GM21717 (cell line): ENCODE results near the gene MRPL2.

ENCODE experiments used
- ATAC-seq: cut with Tn5 transposase; IDR thresholded peaks from one replicate; pipeline ENCODE4 v1.9.1; 2021; ENCODE audit warnings: mild to moderate bottlenecking, moderate library complexity; ENCODE audit not compliant: unreplicated experiment

Gene MRPL2

GRCh38 chr6:43059168-43060033 is at the start of gene MRPL2, which contains the start of gene KLC4:
MRPL2 (minus strand) TSS chr6:43059434; CDS start chr6:43059381, 53 bp downstream.
KLC4 (plus strand) TSS chr6:43059631; CDS start chr6:43061336, 1,705 bp downstream.
- ATAC-seq = peak; percentile 69

- no peak for ATAC-seq
Measured at GRCh38 chr6:43107344-43108062, 48.3 kb upstream of the MRPL2 start.

- no peak for ATAC-seq
Measured at GRCh38 chr6:43105538-43106222, 46.4 kb upstream of the MRPL2 start.

- no peak for ATAC-seq
Measured at GRCh38 chr6:43103253-43103876, 44.1 kb upstream of the MRPL2 start.

GRCh38 chr6:43101497-43101896 is 42.3 kb upstream of the MRPL2 start:
- no peak for ATAC-seq

- ATAC-seq = no peak
Measured at GRCh38 chr6:43097502-43097901, 38.3 kb upstream of the MRPL2 start.

GRCh38 chr6:43097098-43097489 is 37.9 kb upstream of the MRPL2 start:
- no peak for ATAC-seq

GRCh38 chr6:43096451-43097097 is 37.3 kb upstream of the MRPL2 start:
- ATAC-seq = no peak

- no peak for ATAC-seq
Measured at GRCh38 chr6:43095939-43096338, 36.7 kb upstream of the MRPL2 start.

- no peak for ATAC-seq
Measured at GRCh38 chr6:43093436-43094289, 34.4 kb upstream of the MRPL2 start.

- ATAC-seq = no peak
Measured at GRCh38 chr6:43092635-43093034, 33.4 kb upstream of the MRPL2 start.

GRCh38 chr6:43091436-43091991 is 32.3 kb upstream of the MRPL2 start:
- ATAC-seq = no peak

GRCh38 chr6:43091020-43091419 is 31.8 kb upstream of the MRPL2 start:
- ATAC-seq = no peak

GRCh38 chr6:43090559-43090956 is 31.3 kb upstream of the MRPL2 start:
- no peak for ATAC-seq

- no peak for ATAC-seq
Measured at GRCh38 chr6:43089874-43090558, 30.8 kb upstream of the MRPL2 start.

GRCh38 chr6:43089467-43089866 is 30.2 kb upstream of the MRPL2 start:
- ATAC-seq = no peak

- no peak for ATAC-seq
Measured at GRCh38 chr6:43088654-43089056, 29.4 kb upstream of the MRPL2 start.

- ATAC-seq = no peak
Measured at GRCh38 chr6:43086022-43086658, 26.9 kb upstream of the MRPL2 start.
